ENCODE measurements around the gene CHRNA4. TPM values are rescaled to one million over a fixed set of nuclear protein-coding genes. Genes with fewer than 3 reads are reported as not detected.

CHRNA4 gene
- total and polyA plus RNA-seq, 2 of the 13 experiments (the other 11 are each of a cell fraction or from before 2014, with no cell fraction given) = not detected

DNA sequence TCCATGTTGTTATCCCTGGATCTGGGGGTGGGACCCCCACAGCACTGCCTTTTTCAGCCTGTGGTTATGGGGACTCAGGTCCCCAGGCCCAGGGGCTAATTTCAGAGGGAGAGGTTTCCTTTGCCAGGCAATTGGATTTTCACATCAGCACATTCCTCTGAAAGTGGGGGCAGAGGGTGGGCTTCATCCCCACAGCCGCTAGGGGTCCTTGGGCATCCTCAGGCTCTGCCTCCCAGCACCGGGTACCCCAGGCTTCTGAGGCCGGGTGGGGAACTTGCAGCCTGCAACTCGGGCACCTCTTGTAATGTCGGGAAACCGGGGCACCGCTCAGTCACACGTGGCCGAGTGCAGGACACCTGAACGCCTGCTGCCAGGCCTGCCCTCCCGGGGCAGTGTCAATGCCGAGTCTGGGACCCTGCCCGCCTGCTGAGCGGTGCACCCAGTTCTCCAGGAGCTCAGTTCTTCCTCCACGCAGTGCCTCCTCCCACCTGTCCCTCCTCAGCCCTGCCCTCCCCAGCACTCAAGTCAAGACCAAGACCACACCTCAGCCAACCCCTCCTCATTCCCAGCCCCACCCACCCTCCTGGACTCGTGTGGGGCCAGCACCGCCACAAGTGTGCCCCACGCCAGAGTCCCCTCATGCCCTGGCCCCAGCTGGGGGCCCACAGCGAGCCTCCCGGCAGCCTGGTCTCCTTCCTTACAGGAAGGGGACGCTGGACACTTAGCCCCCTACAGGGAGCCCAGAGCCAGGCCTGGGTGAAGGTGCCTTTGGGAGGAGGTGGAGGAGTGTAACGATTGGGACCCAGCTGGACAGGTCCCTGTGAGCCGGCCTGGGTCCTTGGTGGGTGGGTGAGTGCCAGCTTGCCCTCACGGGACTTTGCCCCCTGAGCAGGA, 8.8 kb upstream of the CHRNA4 start (continued):
- TF ChIP-seq ZNF770 (CRISPR knock-in tag; IDR thresholded peaks at IDR 0.05) = no peak

DNA sequence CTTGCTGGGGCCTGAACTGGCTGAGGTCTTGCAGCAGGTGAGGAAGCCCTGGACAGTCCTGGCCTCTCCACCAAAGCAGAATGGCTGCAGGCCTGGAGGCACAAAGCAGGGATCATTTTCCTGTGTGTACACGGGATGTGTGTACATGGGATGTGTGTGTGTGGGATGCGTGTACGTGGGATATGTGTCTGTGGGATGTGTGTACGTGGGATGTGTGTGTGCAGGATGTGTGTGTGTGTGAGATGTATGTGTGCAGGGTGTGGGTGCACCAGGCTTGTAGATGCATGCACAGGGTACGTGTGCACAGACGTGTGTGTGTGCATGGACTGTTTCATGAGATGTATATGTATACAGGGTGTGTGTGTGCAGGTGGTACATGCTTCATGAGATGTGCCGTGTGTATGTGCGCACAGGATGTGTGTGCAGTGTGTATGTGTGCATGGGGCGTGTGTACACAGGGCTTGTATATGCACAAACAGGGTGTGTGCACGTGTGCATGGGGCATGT, 7.9 kb upstream of the CHRNA4 start:
- Histone ChIP-seq H3K27ac (ENCODE audit: extremely low read length, insufficient read depth, low read length) (no peak overlapping the region), H3K9ac (ENCODE audit: insufficient read depth, low read depth, low read length) (no peak overlapping the region), H4K20me1 (ENCODE audit: insufficient read depth, low read length) (peaks cover 15% of the 10 kb centered on the region; the same call in 1 of the 2 replicates), H3K4me3 (replicated peaks in 1 of 3; ENCODE audit: insufficient read depth in 1 of 3, low read depth in 2 of 3, low read length in 3 of 3) (no peak overlapping the region), H3K4me2 (ENCODE audit: low read depth, low read length) (no peak overlapping the region), H2AFZ (ENCODE audit: low read length) (no peak overlapping the region), H3K27me3 (ENCODE audit: control insufficient read depth in 1 of 2, insufficient read depth in 2 of 2, low read length in 2 of 2) (peaks cover 21 to 90% of the 10 kb centered on the region in 2 experiments), H3K4me1 (ENCODE audit: insufficient read depth, low read length) (peaks cover 35% of the 10 kb centered on the region), H3K9me3 (ENCODE audit: low read length) (no peaks in the 10 kb centered on the region), H3K79me2 (ENCODE audit: insufficient read depth, low read length) (no peaks in the 10 kb centered on the region), H3K36me3 (replicated peaks in 1 of 2; ENCODE audit: control insufficient read depth in 1 of 2, insufficient read depth in 2 of 2, low read length in 2 of 2) (no peaks in the 10 kb centered on the region)
- in situ Hi-C loops (cut with HindIII; ENCODE audit: extremely low pct_ligation_motif_present, low pct_unique_long_range_greater_than_20kb) = no loop called here
- ChIA-PET CTCF (ENCODE audit: low intra/inter-chr PET ratio, low total read pairs) (no interaction called here), POLR2A (no interaction called here)
- intact Hi-C loops (cut with micrococcal nuclease; ENCODE audit: unreplicated experiment) = no loop called here
- peak; percentile 15 for FAIRE-seq
- 49% methylated on average over 10 of the region's 10 CpGs for whole genome bisulfite sequencing (ENCODE audit: low lambda C conversion rate)
- no peak for ATAC-seq
- no peak for TF ChIP-seq TRIM22 (IDR thresholded peaks at IDR 0.05)
- 0 out of 2 replicates have a peak, but pooled peaks have one; percentile 14 for TF ChIP-seq JUNB (CRISPR knock-in tag; IDR thresholded peaks at IDR 0.05; ENCODE audit: borderline replicate concordance)
- DNase-seq (ENCODE audit: low spot score) = no peak
- BruUV-seq (replicated peaks) = no TSS peak
